Neural cell (in vitro differentiated cells): ENCODE measurements around the gene MAMSTR. TPM values are rescaled to one million over a fixed set of nuclear protein-coding genes. Genes with fewer than 3 reads are reported as not detected.

Source experiments
- H2AFZ ChIP-seq: fragments of 200-600, 300-800 bp; sonication (generic), shearing (Covaris generic); 2 replicates; pipeline ENCODE4 v1.6.0; 2014; ENCODE audit warnings: low read depth, mild to moderate bottlenecking, antibody characterized with exemption, low read length, moderate library complexity
- H3F3A ChIP-seq: fragments of 200-600 bp; shearing (Covaris generic); 2 replicates; pipeline ENCODE4 v1.6.1; 2016; ENCODE audit warnings: mild to moderate bottlenecking, moderate library complexity, mixed read lengths, antibody characterized with exemption, low read length; ENCODE audit not compliant: insufficient read depth, poor library complexity, severe bottlenecking
- H3K27ac ChIP-seq: fragments of 200-600, 300-800 bp; sonication (generic), shearing (Covaris generic); 2 replicates; pipeline ENCODE4 v1.5.1; 2014; ENCODE audit warnings: mild to moderate bottlenecking, low read length, moderate library complexity
- H3K27me3 ChIP-seq: fragments of 300-800, 200-600 bp; sonication (generic), shearing (Covaris generic); 2 replicates; pipeline ENCODE4 v1.6.0; 2014; ENCODE audit warnings: mild to moderate bottlenecking, low read depth, low read length, moderate library complexity; ENCODE audit not compliant: insufficient read depth
- H3K36me3 ChIP-seq: fragments of 300-800, 200-600 bp; sonication (generic), shearing (Covaris generic); 2 replicates; pipeline ENCODE4 v1.5.1; 2014; ENCODE audit warnings: mild to moderate bottlenecking, antibody characterized with exemption, low read length, moderate library complexity; ENCODE audit not compliant: insufficient read depth
- H3K4me2 ChIP-seq: fragments of 300-800, 200-600 bp; sonication (generic), shearing (Covaris generic); 2 replicates; pipeline ENCODE4 v1.6.0; 2014; ENCODE audit warnings: mild to moderate bottlenecking, low read length
- H3K4me3 ChIP-seq: fragments of 300-800, 200-600 bp; sonication (generic), shearing (Covaris generic); 2 replicates; pipeline ENCODE4 v1.5.1; 2014; ENCODE audit warnings: mild to moderate bottlenecking, low read length, moderate library complexity
- H3K79me2 ChIP-seq: fragments of 200-600 bp; shearing (Covaris generic); replicated peaks from 2 replicates; pipeline ENCODE4 v1.6.0; 2014; ENCODE audit warnings: mild to moderate bottlenecking, low read length, moderate library complexity; ENCODE audit not compliant: insufficient read depth
- H3K9ac ChIP-seq: fragments of 300-800, 200-600 bp; sonication (generic), shearing (Covaris generic); 2 replicates; pipeline ENCODE4 v1.6.1; 2016; ENCODE audit warnings: mild to moderate bottlenecking, low read length, mixed read lengths
- H3K9me2 ChIP-seq: fragments of 200-600 bp; shearing (Covaris generic); 2 replicates; pipeline ENCODE4 v1.6.1; 2016; ENCODE audit warnings: mild to moderate bottlenecking, low read length, mixed read lengths; ENCODE audit not compliant: insufficient read depth
- H3K9me3 ChIP-seq: fragments of 200-600, 300-800 bp; sonication (generic), shearing (Covaris generic); 2 replicates; pipeline ENCODE4 v1.6.1; 2016; ENCODE audit warnings: mild to moderate bottlenecking, mixed run types, low read length, moderate library complexity, mixed read lengths
- H4K20me1 ChIP-seq: fragments of 200-600 bp; shearing (Covaris generic); 2 replicates; pipeline ENCODE4 v1.6.1; 2016; ENCODE audit warnings: mild to moderate bottlenecking, mixed run types; ENCODE audit not compliant: insufficient read depth
- CTCF ChIP-seq: fragments of 450-650 bp; IDR thresholded peaks from 2 replicates; pipeline ENCODE4 v1.5.1; 2014; ENCODE audit warnings: antibody characterized with exemption, mild to moderate bottlenecking, moderate library complexity; ENCODE audit not compliant: poor library complexity, severe bottlenecking
- EP300 ChIP-seq: fragments of 450-650 bp; conservative IDR thresholded peaks from 2 replicates; pipeline ENCODE4 v1.6.1; 2014; ENCODE audit warnings: antibody characterized with exemption, mild to moderate bottlenecking, moderate library complexity; ENCODE audit not compliant: poor library complexity, severe bottlenecking
- EZH2 ChIP-seq: fragments of 200-600, 300-800 bp; shearing (Covaris generic), sonication (generic); IDR thresholded peaks from 2 replicates; pipeline ENCODE4 v1.6.1; 2014; ENCODE audit warnings: antibody characterized with exemption, low read length, borderline replicate concordance, mild to moderate bottlenecking; ENCODE audit not compliant: insufficient read depth, poor library complexity, severe bottlenecking
- MXI1 ChIP-seq: fragments of 450-650 bp; conservative IDR thresholded peaks from 2 replicates; pipeline ENCODE4 v1.6.1; 2014; ENCODE audit warnings: antibody characterized with exemption, mild to moderate bottlenecking; ENCODE audit not compliant: poor library complexity, severe bottlenecking
- POLR2AphosphoS5 ChIP-seq: IDR thresholded peaks from 2 replicates; pipeline ENCODE4 v1.6.1; 2012
- RAD21 ChIP-seq: fragments of 450-650 bp; conservative IDR thresholded peaks from 2 replicates; pipeline ENCODE4 v1.6.1; 2014; ENCODE audit warnings: antibody characterized with exemption, mild to moderate bottlenecking, moderate library complexity
- REST ChIP-seq: IDR thresholded peaks from 2 replicates; pipeline ENCODE4 v1.6.1; 2012; ENCODE audit warnings: borderline replicate concordance
- SMC3 ChIP-seq: fragments of 450-650 bp; conservative IDR thresholded peaks from 2 replicates; pipeline ENCODE4 v1.6.1; 2014; ENCODE audit warnings: antibody characterized with exemption, mild to moderate bottlenecking, moderate library complexity; ENCODE audit not compliant: poor library complexity
- TAF1 ChIP-seq: IDR thresholded peaks from 2 replicates; pipeline ENCODE4 v1.6.1; 2012; ENCODE audit warnings: low read depth
- polyA plus RNA-seq: library from polyadenylated mRNA; depleted of rRNA; stranded (reverse); fragments of >200 nt; gene quantifications from 2 replicates; pipeline ENCODE4 v1.2.3, GENCODE V29; 2014

Gene MAMSTR
- polyA plus RNA-seq, 1 donor from 2014 or later = 0.36 TPM

GRCh38 chr19:48757741-48758144 is 38.2 kb upstream of the MAMSTR start:
- Histone ChIP-seq H3K4me3 (no peak overlapping the region), H3K27ac (no peak overlapping the region), H3K9ac (no peak overlapping the region), H3K36me3 (no peaks in the 10 kb centered on the region), H3K27me3 (peaks cover 8% of the 10 kb centered on the region), H3K79me2 (no peaks in the 10 kb centered on the region), H3K9me2 (no peaks in the 10 kb centered on the region), H3K4me2 (no peak overlapping the region), H3F3A (no peaks in the 10 kb centered on the region), H3K9me3 (no peaks in the 10 kb centered on the region), H4K20me1 (no peaks in the 10 kb centered on the region), H2AFZ (no peak overlapping the region)
- no peak for TF ChIP-seq TAF1
- TF ChIP-seq RAD21 = no peak
- no peak for TF ChIP-seq EP300
- TF ChIP-seq SMC3 = no peak
- TF ChIP-seq EZH2 = no peak
- no peak for TF ChIP-seq MXI1
- no peak for TF ChIP-seq CTCF
- TF ChIP-seq REST = no peak
- TF ChIP-seq POLR2AphosphoS5 = no peak

GRCh38 chr19:48757089-48757675 is 37.7 kb upstream of the MAMSTR start:
- no peaks in the 10 kb centered on the region for H3K9me2 ChIP-seq
- no peaks in the 10 kb centered on the region for H3K9me3 ChIP-seq
- H3K4me2 ChIP-seq = no peak overlapping the region
- H3K27me3 ChIP-seq = peaks cover 14% of the 10 kb centered on the region
- no peaks in the 10 kb centered on the region for H3K36me3 ChIP-seq
- H3F3A ChIP-seq = no peaks in the 10 kb centered on the region
- H3K4me3 ChIP-seq = no peak overlapping the region
- no peak overlapping the region for H3K9ac ChIP-seq
- no peak for TF ChIP-seq CTCF
- no peak for TF ChIP-seq POLR2AphosphoS5
- no peak for TF ChIP-seq EZH2
- no peak for TF ChIP-seq MXI1
- TF ChIP-seq REST = no peak
- no peak for TF ChIP-seq SMC3
- no peak for TF ChIP-seq RAD21
- TF ChIP-seq EP300 = no peak
- H3K79me2 ChIP-seq = no peaks in the 10 kb centered on the region
- no peak overlapping the region for H3K27ac ChIP-seq
- H2AFZ ChIP-seq = no peak overlapping the region
- H4K20me1 ChIP-seq = no peaks in the 10 kb centered on the region
